RKO (cell line): ENCODE results near the gene IL18R1.

Experiments used
- DNase-seq: peaks from one replicate; pipeline ENCODE4 v3.0.0-alpha.2; 2016; ENCODE audit warnings: low spot score

The IL18R1 gene

GRCh38 chr2:102345329-102345920 is 10.2 kb upstream of the IL18R1 start:
- DNase-seq: no peak

- DNase-seq: no peak
Observed at GRCh38 chr2:102346381-102347130, 9.0 kb upstream of the IL18R1 start.

GRCh38 chr2:102350137-102350793 is 5.3 kb upstream of the IL18R1 start:
- no peak for DNase-seq

GRCh38 chr2:102356381-102356712 is 751 bp downstream of the IL18R1 start:
- DNase-seq: no peak

GRCh38 chr2:102356741-102357140 is 1.1 kb downstream of the IL18R1 start:
- DNase-seq: no peak

GRCh38 chr2:102357937-102358336 is 2.3 kb downstream of the IL18R1 start:
- no peak for DNase-seq

- no peak for DNase-seq
Observed at GRCh38 chr2:102358496-102358895, 2.9 kb downstream of the IL18R1 start.

GRCh38 chr2:102359527-102359926 is 3.9 kb downstream of the IL18R1 start:
- DNase-seq: no peak

GRCh38 chr2:102361632-102362241 is 6.1 kb downstream of the IL18R1 start:
- DNase-seq: no peak

GRCh38 chr2:102365763-102366162 is 10.2 kb downstream of the IL18R1 start:
- no peak for DNase-seq

GRCh38 chr2:102366406-102367112 is 11.0 kb downstream of the IL18R1 start:
- no peak for DNase-seq

GRCh38 chr2:102367331-102367971 is 11.9 kb downstream of the IL18R1 start:
- no peak for DNase-seq

- DNase-seq: no peak
Observed at GRCh38 chr2:102368461-102369109, 13.0 kb downstream of the IL18R1 start.

GRCh38 chr2:102369866-102370265 is 14.3 kb downstream of the IL18R1 start:
- no peak for DNase-seq

GRCh38 chr2:102376052-102376591 is 20.5 kb downstream of the IL18R1 start:
- DNase-seq: no peak

GRCh38 chr2:102383722-102384121 is 28.1 kb downstream of the IL18R1 start:
- no peak for DNase-seq

- no peak for DNase-seq
Observed at GRCh38 chr2:102385522-102385921, 29.9 kb downstream of the IL18R1 start.

GRCh38 chr2:102386004-102386403 is 30.4 kb downstream of the IL18R1 start:
- DNase-seq: no peak

- no peak for DNase-seq
Observed at GRCh38 chr2:102386867-102387541, 31.4 kb downstream of the IL18R1 start.

- no peak for DNase-seq
Observed at GRCh38 chr2:102387763-102388546, 32.4 kb downstream of the IL18R1 start.
